Measurements from ENCODE around the gene NOX1.
"Not testable (repeated sequence)": the region's sequence is repeated elsewhere in the genome, so short reads cannot be mapped to it uniquely, and the experiment has no call there.

Gene NOX1

GRCh38 chrX:100819534-100819836 is 54.7 kb downstream of the NOX1 start:
- no peak for DNase-seq

- DNase-seq, result no peak
Measured at GRCh38 chrX:100817340-100817739, 56.8 kb downstream of the NOX1 start.

GRCh38 chrX:100812216-100813158 is 61.7 kb downstream of the NOX1 start:
- no peak for DNase-seq

GRCh38 chrX:100808265-100808664 is 65.9 kb downstream of the NOX1 start:
- DNase-seq, result not testable (repeated sequence)

GRCh38 chrX:100804780-100805179 is 69.4 kb downstream of the NOX1 start:
- DNase-seq, result no peak

- no peak for DNase-seq
Measured at GRCh38 chrX:100802843-100803242, 71.3 kb downstream of the NOX1 start.

GRCh38 chrX:100798484-100799214 is 75.5 kb downstream of the NOX1 start:
- DNase-seq, result no peak

- DNase-seq, result no peak
Measured at GRCh38 chrX:100797359-100797758, 76.8 kb downstream of the NOX1 start.

- DNase-seq, result not testable (repeated sequence)
Measured at GRCh38 chrX:100796371-100796770, 77.8 kb downstream of the NOX1 start.

Data from SW 1271 (cell line).